Islet precursor cell (in vitro differentiated cells): ENCODE measurements around the gene GLRX5.
A peak's percentile ranks its signal among the peaks of the same experiment; 100 is the strongest.

ENCODE experiments used
- DNase-seq: peaks from one replicate; pipeline ENCODE4 v3.0.0-alpha.2; 2018

The GLRX5 gene

DNA sequence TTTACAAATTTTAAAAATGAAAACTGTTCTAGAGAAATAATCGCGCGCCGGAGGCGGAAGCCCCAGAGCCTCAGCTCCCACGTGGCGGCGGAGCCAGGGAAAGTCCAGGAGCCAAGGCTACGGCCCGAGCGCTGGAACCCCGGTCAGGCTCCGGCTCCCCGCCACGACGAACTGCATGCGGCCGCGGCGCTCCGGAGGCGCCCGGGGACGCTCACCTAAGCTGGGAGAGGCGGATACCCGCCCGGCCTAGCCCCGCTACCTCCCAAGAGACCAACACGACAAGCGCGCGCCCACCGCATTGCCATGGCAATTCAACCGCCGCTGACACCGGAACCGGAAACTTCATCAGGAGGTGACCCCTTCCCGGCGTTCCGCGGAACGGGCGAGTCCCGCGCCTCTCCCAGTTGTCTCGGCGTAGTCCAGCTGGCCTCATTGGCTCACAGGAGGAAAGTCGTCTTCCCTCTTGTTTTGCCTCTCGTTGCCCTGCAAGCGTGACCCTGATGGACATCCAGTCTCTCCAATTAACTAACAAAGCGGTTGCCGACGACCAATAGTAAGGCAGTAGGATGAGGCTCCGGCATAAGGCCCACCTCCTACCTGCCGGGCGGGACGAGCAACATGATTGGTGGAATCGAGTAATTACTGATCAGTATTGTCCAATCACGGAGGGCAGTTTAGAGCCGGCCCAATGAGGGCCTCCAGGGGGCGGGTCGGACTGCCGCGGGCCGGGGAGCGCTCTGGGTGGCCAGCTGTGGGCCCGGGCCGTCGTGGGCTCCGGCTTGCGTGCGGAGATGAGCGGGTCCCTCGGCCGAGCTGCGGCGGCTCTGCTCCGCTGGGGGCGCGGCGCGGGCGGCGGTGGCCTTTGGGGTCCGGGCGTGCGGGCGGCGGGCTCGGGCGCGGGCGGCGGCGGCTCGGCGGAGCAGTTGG, at the start of gene GLRX5:
GLRX5 (plus strand) TSS at position 752 of the 927 bp plus-strand sequence; CDS start at position 792, 40 bp downstream.
- DNase-seq: peak; percentile 100

DNA sequence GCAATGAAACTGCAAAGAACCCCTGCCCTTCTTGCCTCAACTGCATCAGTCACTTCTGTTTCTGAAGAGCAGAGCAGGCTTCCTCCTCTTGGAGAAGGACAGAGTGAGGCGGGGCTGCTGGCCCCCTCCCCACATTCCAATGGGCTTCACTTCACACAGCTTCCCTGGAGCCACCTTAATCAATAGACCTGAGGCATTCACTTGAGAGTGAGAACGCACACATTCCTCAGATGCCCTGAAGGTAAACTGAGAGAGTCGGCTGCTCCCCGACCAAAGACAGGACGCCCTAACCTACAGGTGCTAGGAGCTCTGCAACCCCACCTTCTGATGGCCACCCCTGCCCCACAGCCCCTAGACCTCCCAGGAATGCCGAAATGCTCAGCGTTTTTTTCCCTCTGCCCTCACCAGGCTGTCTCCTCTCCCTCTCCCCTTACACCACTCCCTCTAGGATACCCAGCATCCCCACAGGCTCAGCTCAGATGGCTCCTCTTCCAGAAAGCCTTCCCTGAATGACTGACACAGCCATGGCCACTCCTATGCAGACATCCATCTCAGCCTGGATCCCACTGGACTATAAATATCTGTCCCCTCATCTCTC, 49.5 kb upstream of the GLRX5 start:
- peak; percentile 75 for DNase-seq

DNA sequence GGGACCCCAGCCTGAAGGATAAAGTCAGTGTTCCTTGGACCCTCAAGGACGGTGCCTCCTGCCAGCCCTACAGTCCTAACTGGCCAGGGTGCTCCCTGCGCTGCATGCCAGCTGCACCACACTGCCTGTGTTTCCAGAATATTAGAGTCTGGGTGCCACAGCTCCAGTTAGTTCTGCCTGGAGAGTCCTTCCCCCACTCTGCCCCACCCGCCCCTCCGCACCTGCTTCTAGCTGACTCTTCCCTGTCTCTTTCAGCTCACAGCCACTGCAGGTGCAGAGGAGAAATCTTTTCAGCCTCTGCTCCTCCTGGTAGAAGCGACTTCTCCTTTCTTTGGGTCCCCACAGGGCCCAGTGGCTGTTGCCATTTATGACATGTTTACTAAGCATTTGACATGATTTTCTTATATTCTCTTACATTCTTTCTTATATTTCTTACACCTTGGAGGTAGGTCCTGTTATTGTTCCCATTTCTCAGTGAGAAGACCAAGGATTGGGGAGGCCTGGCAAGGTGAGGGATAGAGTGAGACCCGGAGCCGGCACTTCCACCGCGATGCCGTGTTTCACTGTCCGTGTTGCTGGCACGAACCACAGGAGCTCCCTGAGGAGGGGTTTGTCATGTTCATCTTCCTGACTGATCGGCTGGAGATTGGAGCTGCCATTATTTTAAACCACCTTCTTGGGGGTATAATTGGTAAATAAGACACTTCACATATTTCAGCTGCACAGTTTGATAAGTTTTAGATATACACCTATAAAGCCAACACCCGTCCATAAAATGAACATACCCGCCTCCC, 47.8 kb upstream of the GLRX5 start:
- DNase-seq: no peak

DNA sequence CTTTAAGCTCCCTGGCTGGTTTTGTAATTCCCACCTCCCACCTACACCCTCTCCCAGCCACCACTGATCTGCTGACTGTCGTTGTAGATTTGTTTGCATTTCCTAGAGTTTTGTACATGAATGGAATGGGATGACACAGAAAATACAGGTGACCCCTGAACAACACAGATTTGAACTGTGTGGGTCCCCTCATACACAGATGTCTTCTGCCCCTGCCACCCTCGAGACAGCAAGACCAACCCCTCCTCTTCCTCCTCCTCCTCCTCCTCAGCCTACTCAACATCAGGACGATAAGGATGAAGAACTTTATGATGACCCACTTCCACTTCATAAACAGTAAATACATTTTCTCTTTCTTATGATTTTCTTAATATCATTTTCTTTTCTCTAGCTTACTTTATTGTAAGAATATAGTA, 47.2 kb upstream of the GLRX5 start:
- no peak for DNase-seq

DNA sequence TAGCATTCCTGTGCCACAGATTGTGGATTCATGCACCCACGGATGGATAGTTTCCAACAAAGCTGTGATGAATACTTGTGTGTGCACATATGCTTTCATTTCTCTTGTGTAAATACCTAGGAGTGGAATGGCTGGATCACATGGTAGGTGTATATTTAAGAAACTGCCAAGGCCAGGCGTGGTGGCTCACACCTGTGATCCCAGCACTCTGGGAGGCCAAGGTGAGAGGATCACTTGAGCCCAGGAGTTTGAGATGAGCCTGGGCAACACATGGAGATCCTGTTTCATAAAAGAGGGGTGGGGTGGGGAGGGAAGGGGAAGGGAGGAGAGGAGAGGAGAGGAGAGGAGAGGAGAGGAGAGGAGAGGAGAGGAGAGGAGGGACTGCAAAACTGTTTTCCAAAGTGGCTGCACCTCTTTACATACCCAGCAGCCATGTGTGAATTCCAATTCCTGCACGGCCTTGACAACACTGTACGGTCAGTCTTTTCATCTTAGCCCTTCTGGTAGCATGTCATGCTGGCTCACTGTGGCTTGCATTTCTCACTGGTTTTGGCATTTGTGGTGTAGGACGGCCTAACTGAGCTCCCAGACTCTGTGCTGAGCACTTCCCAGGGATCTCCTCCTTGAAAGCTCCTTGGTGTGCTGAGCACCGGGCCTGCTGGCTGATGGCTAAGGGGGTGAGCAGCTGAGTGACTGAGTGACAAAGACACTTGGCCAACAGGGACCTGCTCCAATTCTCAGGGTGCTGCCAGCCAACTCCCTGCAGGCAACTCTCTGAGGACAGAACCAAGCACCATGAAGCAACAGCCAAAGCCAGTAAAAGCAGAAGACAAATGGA, 46.3 kb upstream of the GLRX5 start:
- no peak for DNase-seq

DNA sequence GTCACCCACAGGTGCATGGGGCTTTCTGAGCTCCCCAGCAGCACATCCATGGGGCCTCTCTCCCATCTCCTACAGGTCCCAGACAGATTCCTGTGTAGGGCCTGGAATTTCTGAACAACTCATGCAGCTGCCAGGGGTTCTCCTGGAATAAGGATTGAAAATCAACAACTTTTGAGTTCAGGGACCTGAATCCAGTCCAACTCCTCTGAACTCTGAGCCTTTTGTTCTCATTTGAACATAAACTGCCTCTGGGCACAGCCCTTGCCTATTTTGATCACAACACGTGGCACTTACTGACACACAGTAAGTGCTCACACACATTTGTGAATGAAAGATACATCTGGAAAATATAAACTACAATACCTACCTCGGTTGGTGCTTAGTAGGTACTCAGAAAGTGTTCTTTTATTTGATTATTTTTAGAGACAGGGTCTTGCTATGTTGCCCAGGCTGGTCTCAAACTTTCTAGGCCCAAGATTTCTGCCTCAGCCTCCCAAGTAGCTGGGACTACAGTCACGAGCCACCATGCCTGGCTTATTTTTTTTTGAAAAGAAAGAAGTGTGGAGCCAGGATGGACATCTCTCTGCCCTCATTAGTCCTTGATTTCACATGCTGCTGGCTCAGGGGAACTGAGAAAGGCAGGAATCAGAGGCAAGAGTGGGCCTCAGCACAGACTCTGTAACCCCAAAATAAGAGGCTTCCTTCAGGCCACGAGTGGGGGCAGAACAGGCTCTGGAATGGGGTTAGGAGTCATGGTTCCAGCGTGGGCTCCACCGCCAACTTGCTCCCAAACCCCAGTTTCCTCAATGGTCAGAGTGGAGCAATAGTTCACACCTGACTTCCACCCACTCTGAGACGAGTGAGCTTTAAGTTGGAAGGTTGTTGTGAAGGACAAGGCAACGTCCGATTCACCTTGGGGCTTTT, 45.4 kb upstream of the GLRX5 start:
- DNase-seq: no peak

DNA sequence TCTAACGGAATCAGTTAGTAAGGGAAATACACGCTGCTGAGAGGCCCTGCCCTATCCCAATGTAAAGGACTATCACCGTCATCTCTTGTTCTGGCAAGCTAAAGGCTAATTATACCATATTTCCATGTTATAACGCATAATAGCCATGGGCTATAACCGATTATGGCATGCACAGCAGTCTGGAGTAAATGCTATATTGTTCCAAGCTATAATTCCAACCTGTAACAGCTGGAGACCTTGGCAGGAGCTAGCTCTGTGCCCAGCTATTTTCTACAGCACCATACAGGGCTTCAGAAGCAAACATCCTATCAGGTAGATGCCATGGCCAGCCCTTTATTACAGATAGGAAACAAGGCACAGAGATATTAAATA, 44.7 kb upstream of the GLRX5 start:
- DNase-seq: no peak

DNA sequence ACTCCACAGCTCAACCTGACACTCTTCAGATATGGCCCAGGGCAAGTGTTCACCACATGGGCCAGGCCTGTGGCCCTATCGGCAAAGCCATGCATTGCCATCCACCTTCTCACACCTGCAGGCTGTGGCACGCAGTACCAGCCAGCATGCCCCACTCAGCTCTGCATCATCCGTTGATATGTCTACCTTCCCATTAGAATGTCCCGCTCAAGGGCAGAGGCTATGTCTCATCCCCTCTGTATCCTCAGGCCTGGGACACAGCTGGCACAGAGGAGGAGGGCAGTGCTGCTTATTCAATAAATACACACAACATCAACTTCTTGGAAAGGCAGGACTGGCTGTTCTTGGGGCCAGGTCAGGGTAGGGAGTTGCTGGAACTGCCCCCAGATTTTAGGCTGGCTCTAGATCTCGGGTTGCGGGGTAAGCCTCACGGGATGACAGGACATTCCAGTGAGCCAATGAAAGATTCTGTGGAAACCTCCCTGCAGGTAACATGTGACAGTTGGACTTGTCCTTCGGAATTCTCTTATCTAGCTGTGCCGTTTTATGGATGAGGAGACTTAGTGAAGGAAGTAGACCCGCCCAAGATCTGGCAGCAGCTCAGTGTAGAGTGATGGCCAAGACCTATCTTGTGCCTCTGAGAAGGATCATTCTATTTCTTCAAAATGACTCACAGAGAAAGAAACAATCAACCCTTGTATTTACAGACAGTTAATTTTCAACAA, 44.0 kb upstream of the GLRX5 start:
- no peak for DNase-seq

DNA sequence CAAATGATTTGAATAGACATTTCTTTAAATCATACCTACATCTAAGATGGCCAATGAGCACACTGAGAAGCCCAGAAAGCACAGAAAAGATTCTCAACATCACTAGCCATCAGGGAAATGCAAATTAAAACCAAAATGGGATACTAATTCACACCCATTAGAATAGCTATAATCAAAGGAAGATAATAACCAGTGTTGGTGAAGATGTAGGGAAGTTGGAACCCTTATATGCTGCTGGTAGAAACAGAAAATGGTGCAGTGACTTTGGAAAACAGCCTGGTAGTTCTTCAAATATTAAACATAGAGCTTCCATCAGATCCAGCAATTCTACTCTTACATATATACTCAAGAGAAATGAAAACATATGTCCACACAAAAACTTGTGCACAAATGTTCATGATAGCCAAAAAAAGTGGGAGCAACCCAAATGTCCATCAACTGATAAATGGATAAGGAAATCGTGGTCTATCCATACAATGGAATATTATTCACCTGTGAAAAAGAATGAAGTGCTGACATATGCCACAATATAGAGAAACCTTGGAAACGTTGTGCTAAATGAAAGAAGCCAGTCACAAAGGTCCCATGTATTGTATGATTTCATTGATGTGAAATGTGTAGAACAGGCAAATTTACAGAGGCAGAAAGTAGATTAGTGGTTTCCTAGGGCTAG, 42.8 kb upstream of the GLRX5 start:
- no peak for DNase-seq

DNA sequence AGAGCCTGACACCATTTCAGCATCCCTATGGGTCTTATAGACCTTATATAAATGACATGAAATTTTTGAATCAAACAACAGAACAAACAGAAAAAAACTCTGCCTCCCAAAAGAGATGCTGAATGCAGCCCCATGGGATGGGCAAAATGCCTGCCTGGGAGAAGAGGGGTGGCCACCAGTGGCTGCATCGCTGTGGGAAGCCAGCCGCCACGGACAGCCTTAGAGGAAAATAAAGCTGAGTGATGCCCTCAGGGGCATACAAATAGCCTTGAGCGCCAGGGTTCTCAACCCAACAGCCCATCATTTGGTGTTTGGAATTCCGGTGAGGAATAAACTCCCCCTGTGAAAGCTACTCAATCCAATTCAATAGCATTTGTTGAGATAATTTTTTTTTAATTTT, 41.3 kb upstream of the GLRX5 start:
- DNase-seq: no peak

DNA sequence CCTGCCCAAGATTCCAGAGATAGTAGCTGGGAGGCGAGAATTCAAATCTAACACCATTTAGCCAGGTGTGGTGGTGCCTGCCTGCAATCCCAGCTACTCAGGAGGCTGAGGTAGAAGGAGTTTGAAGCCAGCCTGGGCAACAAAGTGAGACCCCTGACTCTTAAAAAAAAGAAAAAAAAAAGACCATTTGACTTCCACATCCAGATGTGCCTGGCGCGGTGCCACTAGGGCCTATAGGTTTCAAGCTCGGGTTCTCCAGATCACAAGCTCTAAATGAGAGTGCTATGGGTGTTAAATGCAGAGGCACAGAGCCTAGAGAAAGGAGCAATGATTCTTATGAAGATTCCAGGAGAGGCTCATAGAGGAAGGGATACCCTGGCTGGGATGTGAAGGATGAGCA, 40.9 kb upstream of the GLRX5 start:
- DNase-seq: no peak

DNA sequence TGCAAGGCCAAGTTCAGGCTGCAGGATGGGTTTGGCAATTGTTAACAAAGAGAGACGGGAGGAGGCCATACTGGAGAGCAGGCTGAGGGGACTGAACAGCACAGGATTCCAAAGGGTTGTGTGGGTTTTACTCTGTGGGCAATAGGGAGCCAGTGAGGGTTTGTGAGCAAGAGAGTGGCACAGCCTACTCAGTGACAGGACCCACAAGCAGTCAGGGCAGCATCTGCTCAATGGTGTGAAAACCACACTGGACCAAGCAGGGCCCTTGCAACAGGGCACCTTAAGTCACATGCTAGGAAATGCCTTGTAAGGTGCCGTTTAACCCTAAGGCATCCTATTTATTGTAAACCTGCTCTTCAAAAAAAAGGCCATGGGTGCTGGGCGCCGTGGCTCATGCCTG, 40.4 kb upstream of the GLRX5 start:
- DNase-seq: no peak

DNA sequence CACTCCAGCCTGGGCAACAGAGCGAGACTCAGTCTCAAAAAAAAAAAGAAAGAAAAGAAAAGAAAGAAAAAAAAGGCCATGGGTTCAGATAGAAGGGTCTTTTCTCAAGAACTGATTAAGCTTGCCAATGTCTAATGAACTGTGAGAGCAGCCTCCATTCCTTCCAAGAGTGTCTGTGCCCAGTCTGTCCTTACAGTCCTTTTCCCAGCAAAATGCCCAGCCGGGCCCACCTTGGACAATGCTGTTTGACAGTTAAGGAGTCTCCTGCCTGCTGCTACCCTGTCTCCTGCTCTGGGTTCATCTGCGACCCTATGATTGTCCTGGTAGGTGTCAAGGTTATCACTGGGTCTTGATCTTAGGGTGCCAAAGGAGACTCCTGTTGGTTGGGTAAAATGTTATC, 39.8 kb upstream of the GLRX5 start:
- no peak for DNase-seq

DNA sequence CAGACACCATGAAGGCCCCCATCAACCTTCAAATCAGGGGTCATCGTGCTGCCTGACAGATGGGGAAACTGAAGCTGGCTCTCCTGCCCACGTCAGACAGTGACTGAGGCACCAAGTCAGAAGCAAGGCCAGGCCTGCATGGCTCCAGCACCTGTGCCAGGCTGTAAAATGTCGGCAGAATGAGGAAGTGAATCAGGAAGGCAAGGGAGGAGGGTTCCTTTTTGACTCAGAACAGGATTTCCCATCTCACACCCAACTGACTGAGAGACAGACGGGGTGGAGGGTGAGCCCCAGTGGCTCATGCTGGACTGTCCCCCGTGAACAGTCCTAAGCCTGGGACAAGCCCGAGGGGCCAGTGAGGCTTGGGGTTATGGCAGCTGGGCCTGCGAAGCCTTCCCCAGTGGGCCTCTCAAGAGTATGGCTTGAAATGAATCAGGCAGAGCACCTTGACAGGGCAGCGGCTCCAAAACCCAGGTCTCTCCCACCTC, 39.3 kb upstream of the GLRX5 start:
- DNase-seq: no peak

DNA sequence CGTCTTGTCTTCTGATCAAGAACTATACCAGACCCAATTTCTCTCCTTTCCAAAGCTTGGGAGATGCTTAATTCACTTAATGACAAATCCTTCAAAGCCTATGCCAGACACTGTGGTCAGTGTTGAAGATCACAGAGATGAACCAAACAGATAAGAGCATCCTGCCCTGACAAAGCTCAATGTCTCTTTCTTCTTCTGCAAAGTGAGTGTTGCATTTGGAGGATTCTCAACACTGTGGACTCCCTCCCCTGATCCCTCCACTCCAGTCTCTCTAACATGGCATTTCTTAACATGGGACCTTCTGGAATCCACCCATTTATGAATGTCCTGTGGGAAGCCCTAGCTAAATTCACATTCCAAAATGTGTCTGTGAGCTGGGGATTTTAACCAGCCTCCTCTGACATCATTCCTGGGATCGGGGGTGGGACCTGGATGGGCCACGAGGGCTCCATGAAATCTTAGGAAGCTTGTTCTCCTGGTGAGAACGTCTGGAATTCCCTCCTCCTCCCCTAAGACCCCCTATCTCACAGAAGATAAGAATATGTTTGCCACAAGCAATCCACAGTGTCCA, 38.7 kb upstream of the GLRX5 start:
- peak; percentile 89 for DNase-seq

DNA sequence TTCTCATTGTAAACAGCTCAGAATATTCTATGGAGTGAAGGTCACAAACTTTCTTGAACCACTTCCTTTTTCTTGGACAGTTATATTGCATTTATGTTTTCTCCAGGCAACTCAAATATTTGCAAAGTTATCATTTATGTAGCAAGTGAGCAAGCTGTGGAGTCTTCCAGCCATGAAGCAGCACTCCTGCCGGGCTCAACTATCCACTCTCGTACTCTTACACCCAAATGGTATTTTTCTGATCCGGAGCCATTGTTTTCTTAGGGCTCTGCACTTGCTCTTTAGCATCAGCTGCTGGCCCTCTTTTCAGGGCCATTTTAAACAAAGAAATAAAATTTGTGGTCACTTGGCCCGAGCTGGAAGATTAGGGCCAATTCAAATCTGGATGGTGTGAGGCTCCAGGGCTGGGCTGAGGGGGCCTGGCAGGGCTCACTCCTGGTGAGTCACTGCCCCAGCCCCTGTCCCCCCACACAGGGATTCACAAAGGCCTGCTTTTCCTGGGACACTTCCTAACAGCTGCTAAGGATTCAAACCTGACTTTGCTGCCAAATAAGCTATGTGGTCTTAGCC, 38.1 kb upstream of the GLRX5 start:
- peak; percentile 82 for DNase-seq

DNA sequence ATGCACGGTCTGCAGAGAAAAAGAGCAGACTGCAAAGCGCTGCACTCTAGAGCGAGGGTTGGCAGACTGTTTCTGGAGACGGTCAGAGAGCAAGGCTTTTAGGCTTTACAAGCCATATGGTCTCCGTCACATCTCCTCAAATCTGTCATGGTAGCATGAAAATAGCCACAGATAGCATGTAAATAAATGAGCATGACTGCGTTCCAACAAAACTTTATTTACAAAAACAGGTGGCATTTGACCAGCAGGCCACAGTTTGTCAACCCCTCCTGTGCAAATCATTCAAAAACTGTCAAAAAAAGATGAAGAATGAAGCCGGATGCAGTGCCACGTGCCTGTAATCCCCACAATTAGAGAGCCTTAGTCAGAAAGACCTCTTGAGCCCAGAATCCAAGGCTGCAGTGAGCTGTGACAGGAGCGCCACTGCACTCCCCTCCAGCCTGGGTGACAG, 37.3 kb upstream of the GLRX5 start:
- DNase-seq: no peak

DNA sequence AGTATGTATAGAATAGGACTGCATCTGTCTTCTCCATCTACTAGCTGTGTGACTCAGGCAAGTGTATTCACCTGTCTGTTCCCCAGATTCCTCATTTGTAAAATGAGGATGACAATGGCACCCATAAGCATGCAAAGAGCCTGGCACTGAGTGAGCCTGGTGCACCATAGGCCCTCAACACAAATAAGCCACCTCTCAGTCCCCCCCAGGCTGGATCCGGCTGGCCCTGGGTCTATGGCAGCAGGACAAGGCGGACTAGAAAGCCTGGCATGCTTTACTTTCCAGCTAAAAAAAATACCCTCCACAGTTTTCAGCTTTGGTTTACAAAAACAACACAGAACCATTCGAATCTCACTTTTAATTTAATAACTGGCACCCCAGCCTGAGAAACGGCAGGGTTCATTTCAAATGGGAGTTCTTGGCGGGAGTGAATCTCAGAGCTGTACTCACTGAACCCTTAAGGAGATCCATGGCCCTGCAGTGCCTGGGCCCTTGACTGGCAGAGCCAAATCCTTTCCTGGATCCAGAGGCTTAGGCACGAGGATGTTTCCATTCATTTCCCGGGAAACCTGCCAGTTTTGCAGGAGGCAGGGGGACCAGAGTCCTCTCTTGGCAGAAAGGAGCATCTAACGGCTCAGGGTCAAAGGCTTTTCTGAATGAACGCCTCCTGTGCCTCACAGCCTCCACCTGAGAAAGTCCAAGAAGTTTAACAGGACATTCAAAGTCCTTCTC, 36.1 kb upstream of the GLRX5 start:
- no peak for DNase-seq

DNA sequence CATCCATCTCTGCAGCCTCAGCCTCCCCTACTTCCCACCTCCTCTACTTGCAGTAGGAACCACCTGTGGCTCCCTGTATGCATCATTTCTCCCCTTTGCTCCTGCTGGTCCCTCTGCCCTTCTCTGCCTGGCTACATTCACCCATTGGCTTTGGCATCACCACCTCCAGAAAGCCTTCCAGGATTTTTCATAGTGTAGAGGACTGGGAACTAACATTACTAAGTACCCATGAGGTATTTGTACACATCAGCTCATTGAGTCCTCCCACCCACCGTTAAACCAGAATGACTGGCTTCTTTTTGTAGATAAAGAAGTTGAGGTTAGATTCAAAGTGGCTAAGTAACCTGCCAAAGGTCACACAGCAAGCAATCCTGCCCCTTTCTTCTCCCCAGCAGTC, 35.5 kb upstream of the GLRX5 start:
- DNase-seq: no peak
